SK-N-SH (cell line): Measurements from ENCODE around the gene ALG6. TPM values are rescaled to one million over a fixed set of nuclear protein-coding genes. Genes with fewer than 3 reads are reported as not detected.

Source experiments
- CTCF ChIA-PET: fragments of 300-600, 350-600 bp; formaldehyde crosslinking; extraction: SDS; loops from one replicate; lab custom pipeline; 2021; lab: Yijun Ruan, JAX
- POLR2A ChIA-PET: fragments of 350-600 bp; sonication (Branson Sonifier 250); formaldehyde crosslinking; extraction: SDS; loops from one replicate; lab custom pipeline; 2020; ENCODE audit warnings: antibody characterized with exemption, inconsistent platforms; lab: Yijun Ruan, JAX
- DNase-seq: peaks from one replicate; pipeline ENCODE4 v3.0.0; 2012
- H2AFZ ChIP-seq: fragments of 200-600 bp; sonication (generic); 2 replicates; pipeline ENCODE4 v1.8.1; 2016; ENCODE audit warnings: antibody characterized with exemption, mild to moderate bottlenecking, low read depth
- H3F3A ChIP-seq: fragments of 200-600 bp; sonication (generic); replicated peaks from 2 replicates; pipeline ENCODE3; 2016; ENCODE audit warnings: antibody characterized with exemption, mild to moderate bottlenecking; ENCODE audit not compliant: insufficient read depth
- H3K27ac ChIP-seq, 2 experiments: fragments of 200-500 bp in 1 of 2; fragments of 200-600 bp in 1 of 2; sonication (Bioruptor generic) in 1 of 2; sonication (generic), shearing (Covaris generic) in 1 of 2; 2 replicates each; pipeline versions ENCODE4 v1.5.1 to v1.6.1; 2014 to 2016; ENCODE audit warnings: low read depth in 2 of 2, inconsistent platforms in 1 of 2, low read length in 1 of 2, mild to moderate bottlenecking in 1 of 2, mixed read lengths in 1 of 2
- H3K27me3 ChIP-seq: fragments of 200-600 bp; sonication (generic), shearing (Covaris generic); 2 replicates; pipeline ENCODE4 v1.6.1; 2016; ENCODE audit warnings: mixed run types; ENCODE audit not compliant: insufficient read depth
- H3K36me3 ChIP-seq, 2 experiments: fragments of 200-500 bp in 1 of 2; fragments of 200-600 bp in 1 of 2; sonication (Bioruptor generic) in 1 of 2; sonication (generic) in 1 of 2; replicated peaks in 1 of 2; 2 replicates each; pipeline versions ENCODE3 to v1.5.1; 2014 to 2016; ENCODE audit warnings: low read length in 1 of 2, mild to moderate bottlenecking in 1 of 2; ENCODE audit not compliant: insufficient read depth in 2 of 2, control insufficient read depth in 1 of 2
- H3K4me1 ChIP-seq, 2 experiments: fragments of 200-500 bp in 1 of 2; fragments of 200-600 bp in 1 of 2; sonication (Bioruptor generic) in 1 of 2; sonication (generic), shearing (Covaris generic) in 1 of 2; 2 replicates each; pipeline versions ENCODE4 v1.5.1 to v1.6.1; 2014 to 2016; ENCODE audit warnings: low read depth in 1 of 2, low read length in 1 of 2, mixed run types in 1 of 2; ENCODE audit not compliant: insufficient read depth in 2 of 2, control insufficient read depth in 1 of 2
- H3K4me2 ChIP-seq: fragments of 200-600 bp; sonication (generic), shearing (Covaris generic); 2 replicates; pipeline ENCODE4 v1.6.1; 2017; ENCODE audit warnings: mixed run types
- H3K4me3 ChIP-seq, 2 experiments: fragments of 200-500 bp in 1 of 2; fragments of 200-600 bp in 1 of 2; sonication (Bioruptor generic) in 1 of 2; sonication (generic), shearing (Covaris generic) in 1 of 2; 2 replicates each; pipeline versions ENCODE4 v1.5.1 to v1.8.1; 2014 to 2016; ENCODE audit warnings: low read depth in 2 of 2, inconsistent platforms in 1 of 2, low read length in 1 of 2, mild to moderate bottlenecking in 1 of 2, mixed read lengths in 1 of 2, moderate library complexity in 1 of 2
- H3K79me2 ChIP-seq: fragments of 200-600 bp; sonication (generic); 2 replicates; pipeline ENCODE4 v1.8.1; 2017; ENCODE audit warnings: mild to moderate bottlenecking; ENCODE audit not compliant: insufficient read depth
- H3K9ac ChIP-seq: fragments of 200-600 bp; sonication (generic); 2 replicates; pipeline ENCODE4 v1.6.1; 2017; ENCODE audit warnings: mixed run types
- H3K9me2 ChIP-seq: fragments of 200-600 bp; sonication (generic); 2 replicates; pipeline ENCODE4 v1.6.1; 2017; ENCODE audit warnings: mixed run types
- H3K9me3 ChIP-seq: fragments of 200-600 bp; sonication (generic); 2 replicates; pipeline ENCODE4 v1.6.1; 2017; ENCODE audit warnings: mixed run types, mild to moderate bottlenecking, moderate library complexity
- H4K20me1 ChIP-seq: fragments of 200-600 bp; sonication (generic); 2 replicates; pipeline ENCODE4 v1.6.1; 2017; ENCODE audit warnings: mild to moderate bottlenecking, mixed run types; ENCODE audit not compliant: insufficient read depth
- CHD2 ChIP-seq: fragments of 150-350 bp; IDR thresholded peaks from 2 replicates; pipeline ENCODE4 v1.6.1; 2018; ENCODE audit warnings: low read length; ENCODE audit not compliant: partially characterized antibody
- FOSL2 ChIP-seq: IDR thresholded peaks from 2 replicates; pipeline ENCODE4 v1.4.0; 2012; ENCODE audit warnings: low read depth, mild to moderate bottlenecking, moderate library complexity, borderline replicate concordance
- FOXM1 ChIP-seq: IDR thresholded peaks from 2 replicates; pipeline ENCODE4 v1.4.0; 2012; ENCODE audit warnings: low read depth, mild to moderate bottlenecking
- GABPA ChIP-seq: IDR thresholded peaks from 2 replicates; pipeline ENCODE4 v1.4.0; 2012; ENCODE audit warnings: low read depth, mild to moderate bottlenecking
- GATA2 ChIP-seq: sonication (generic); formaldehyde crosslinking; IDR thresholded peaks from 2 replicates; pipeline ENCODE4 v1.5.0; 2020; ENCODE audit warnings: mild to moderate bottlenecking, missing genetic modification reagents
- IRF3 ChIP-seq: fragments of 150-350 bp; IDR thresholded peaks from 2 replicates; pipeline ENCODE4 v1.6.1; 2016; ENCODE audit warnings: mild to moderate bottlenecking, low read depth, low read length
- MAX ChIP-seq: IDR thresholded peaks from 2 replicates; pipeline ENCODE4 v1.4.0; 2012; ENCODE audit warnings: low read depth
- MEF2A ChIP-seq: IDR thresholded peaks from 2 replicates; pipeline ENCODE4 v1.4.0; 2012; ENCODE audit warnings: low read depth, borderline replicate concordance
- POLR2AphosphoS5 ChIP-seq: IDR thresholded peaks from 2 replicates; pipeline ENCODE4 v1.6.1; 2012; ENCODE audit warnings: low read depth, low read length
- RCOR1 ChIP-seq: fragments of 150-350 bp; IDR thresholded peaks from 2 replicates; pipeline ENCODE4 v1.6.1; 2017; ENCODE audit warnings: antibody characterized with exemption, low read length
- REST ChIP-seq: IDR thresholded peaks from 2 replicates; pipeline ENCODE4 v1.6.1; 2012; ENCODE audit warnings: mild to moderate bottlenecking, low read depth, low read length, moderate library complexity
- RFX5 ChIP-seq: IDR thresholded peaks from 2 replicates; pipeline ENCODE4 v1.6.1; 2012; ENCODE audit warnings: mild to moderate bottlenecking, improper control_type of control experiment, low read length
- SMC3 ChIP-seq: IDR thresholded peaks from 2 replicates; pipeline ENCODE4 v1.6.1; 2012; ENCODE audit warnings: low read depth, low read length, improper control_type of control experiment
- TAF1 ChIP-seq: IDR thresholded peaks from 2 replicates; pipeline ENCODE4 v1.6.1; 2012; ENCODE audit warnings: low read depth, mild to moderate bottlenecking, low read length, moderate library complexity, borderline replicate concordance
- TEAD4 ChIP-seq: IDR thresholded peaks from 2 replicates; pipeline ENCODE4 v1.4.0; 2012; ENCODE audit warnings: mild to moderate bottlenecking, borderline replicate concordance; ENCODE audit not compliant: insufficient read depth
- WGBS: methylation state at CpG from one replicate; pipeline ENCODE4 v1.1.6; 2017; ENCODE audit warnings: low lambda C conversion rate; 5-methylcytosine and 5-hydroxymethylcytosine counted together
- polyA plus RNA-seq, 3 experiments: library from polyadenylated mRNA; depleted of rRNA; stranded (reverse); fragments of >200 nt; gene quantifications; 2 replicates each; pipeline ENCODE4 v1.2.3, GENCODE V29; 2012

Gene ALG6
- polyA plus RNA-seq, 1 of the 3 experiments (the other 2 are of a cell fraction) = 3.8 TPM

GRCh38 chr1:63480057-63480456, 112.6 kb downstream of the ALG6 start (continued):
- TF ChIP-seq RFX5 = no peak

GRCh38 chr1:63486629-63487028, 119.2 kb downstream of the ALG6 start:
- Histone ChIP-seq H3K4me1 (no peaks in the 10 kb centered on the region; a peak in 1 of 4 replicates), H3K9me2 (no peaks in the 10 kb centered on the region), H3K9ac (no peak overlapping the region), H2AFZ (no peak overlapping the region), H3F3A (no peaks in the 10 kb centered on the region), H3K27me3 (no peaks in the 10 kb centered on the region), H3K27ac (no peak overlapping the region), H3K4me2 (no peak overlapping the region), H3K9me3 (no peaks in the 10 kb centered on the region), H3K79me2 (no peaks in the 10 kb centered on the region), H3K4me3 (no peak overlapping the region), H3K36me3 (peaks cover 0 to 4% of the 10 kb centered on the region in 2 experiments), H4K20me1 (no peaks in the 10 kb centered on the region)
- 96% methylated on average over 1 of the region's 1 CpG for WGBS
- TF ChIP-seq FOSL2 = no peak
- TF ChIP-seq TEAD4 = no peak
- no peak for TF ChIP-seq MEF2A
- no peak for TF ChIP-seq MAX
- no peak for TF ChIP-seq CHD2
- no peak for TF ChIP-seq SMC3
- TF ChIP-seq REST = no peak
- no peak for TF ChIP-seq GATA2
- TF ChIP-seq GABPA = no peak
- TF ChIP-seq FOXM1 = no peak
- TF ChIP-seq RCOR1 = no peak
- no peak for TF ChIP-seq IRF3
- TF ChIP-seq POLR2AphosphoS5 = no peak
- no peak for TF ChIP-seq TAF1
- CTCF ChIA-PET = no interaction called here
- DNase-seq = peak; percentile 10
- POLR2A ChIA-PET = no interaction called here
